AG09309 (cell line): Measurements from ENCODE around the gene SLC43A1.

ENCODE experiments used
- DNase-seq: peaks from one replicate; pipeline ENCODE4 v3.0.0-alpha.2; 2010; ENCODE audit warnings: low read depth
- H3K4me3 ChIP-seq: 2 replicates; pipeline ENCODE4 v1.5.1; 2011; ENCODE audit warnings: mild to moderate bottlenecking, low read depth, low read length, moderate library complexity; ENCODE audit not compliant: control insufficient read depth
- CTCF ChIP-seq: IDR thresholded peaks from 2 replicates; pipeline ENCODE4 v1.5.1; 2011; ENCODE audit warnings: mild to moderate bottlenecking, low read depth, low read length, inconsistent platforms; ENCODE audit not compliant: insufficient read depth, control insufficient read depth; ENCODE audit errors: missing control alignments

Gene SLC43A1

GRCh38 chr11:57477507-57478189 is 37.9 kb downstream of the SLC43A1 start:
- no peak overlapping the region for H3K4me3 ChIP-seq
- TF ChIP-seq CTCF, result no peak
- DNase-seq, result no peak

- DNase-seq, result no peak
- TF ChIP-seq CTCF, result peak; percentile 67
- H3K4me3 ChIP-seq, result peak overlapping the region; percentile 33
Measured at GRCh38 chr11:57476757-57477506, 38.6 kb downstream of the SLC43A1 start.

- H3K4me3 ChIP-seq, result peak overlapping the region; percentile 33
Measured at GRCh38 chr11:57476047-57476756, 39.3 kb downstream of the SLC43A1 start.

GRCh38 chr11:57475671-57476046 is 39.8 kb downstream of the SLC43A1 start:
- no peak for TF ChIP-seq CTCF
- no peak for DNase-seq
- H3K4me3 ChIP-seq, result no peak overlapping the region

More at GRCh38 chr11:57476047-57476756, 39.3 kb downstream of the SLC43A1 start:
- no peak for DNase-seq
- no peak for TF ChIP-seq CTCF

GRCh38 chr11:57475191-57475590 is 40.3 kb downstream of the SLC43A1 start:
- DNase-seq, result no peak
- no peak for TF ChIP-seq CTCF
- no peak overlapping the region for H3K4me3 ChIP-seq

- no peak for DNase-seq
- TF ChIP-seq CTCF, result no peak
- H3K4me3 ChIP-seq, result no peak overlapping the region
Measured at GRCh38 chr11:57474803-57475115, 40.7 kb downstream of the SLC43A1 start.
